NCI-H187 treated with DMSO at 0.1 percent for 48 hours (cell line): ENCODE results near the gene AGBL5.

ENCODE experiments used
- DNase-seq: peaks from one replicate; lab custom pipeline; 2025; lab: John Stamatoyannopoulos, UW

The AGBL5 gene

DNA sequence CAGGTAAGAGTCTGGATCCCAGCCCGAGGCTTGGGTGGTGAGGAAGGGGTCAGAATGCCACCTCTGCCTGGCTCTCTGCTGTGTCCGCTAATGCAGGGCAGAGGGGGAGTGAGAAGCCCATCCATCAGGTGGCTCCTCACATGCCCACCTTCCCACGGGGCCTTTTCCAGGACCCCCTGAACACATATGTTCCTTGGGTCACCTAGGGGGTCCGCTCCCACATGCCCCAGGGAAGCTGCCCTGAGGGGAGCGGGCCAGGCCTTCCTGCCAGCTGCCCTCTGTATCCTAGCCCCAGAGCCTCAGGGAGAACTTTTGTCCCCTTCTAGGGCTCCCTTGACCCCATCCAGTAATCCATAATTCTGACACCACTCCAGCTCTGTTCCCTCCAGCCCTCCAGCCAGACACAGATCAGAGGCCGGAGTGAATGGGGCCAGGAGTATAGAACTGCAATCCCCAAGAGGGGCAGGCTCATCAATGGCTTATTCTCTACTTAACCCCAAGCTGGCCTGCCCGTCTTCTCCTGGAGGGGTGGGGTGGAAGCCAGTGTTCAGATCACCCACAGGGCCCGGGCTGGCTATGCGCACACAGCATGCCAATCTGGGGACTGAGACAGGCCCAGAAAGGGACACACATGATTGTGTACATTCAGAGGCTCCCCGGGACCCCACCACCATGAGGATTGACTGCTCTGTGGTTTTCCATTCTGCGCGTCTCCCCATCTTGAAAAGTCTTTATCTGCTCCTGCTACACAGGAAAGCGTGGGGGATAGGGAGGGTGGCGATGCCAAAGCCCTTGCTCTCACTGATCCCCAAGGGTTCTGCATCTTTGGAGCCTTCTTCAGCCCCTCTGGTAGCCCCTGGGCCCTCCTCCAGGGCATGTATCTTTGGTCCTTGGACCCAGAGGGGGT, 28.0 kb downstream of the AGBL5 start:
- no peak for DNase-seq

GRCh38 chr2:27080140-27080469, 28.6 kb downstream of the AGBL5 start:
- DNase-seq: no peak

- no peak for DNase-seq
These were observed 29.1 kb downstream of the AGBL5 start for GRCh38 chr2:27080603-27080936.

GRCh38 chr2:27081984-27082772, 30.7 kb downstream of the AGBL5 start:
- DNase-seq: no peak

- no peak for DNase-seq
These were observed 31.4 kb downstream of the AGBL5 start for GRCh38 chr2:27082773-27083409.

DNA sequence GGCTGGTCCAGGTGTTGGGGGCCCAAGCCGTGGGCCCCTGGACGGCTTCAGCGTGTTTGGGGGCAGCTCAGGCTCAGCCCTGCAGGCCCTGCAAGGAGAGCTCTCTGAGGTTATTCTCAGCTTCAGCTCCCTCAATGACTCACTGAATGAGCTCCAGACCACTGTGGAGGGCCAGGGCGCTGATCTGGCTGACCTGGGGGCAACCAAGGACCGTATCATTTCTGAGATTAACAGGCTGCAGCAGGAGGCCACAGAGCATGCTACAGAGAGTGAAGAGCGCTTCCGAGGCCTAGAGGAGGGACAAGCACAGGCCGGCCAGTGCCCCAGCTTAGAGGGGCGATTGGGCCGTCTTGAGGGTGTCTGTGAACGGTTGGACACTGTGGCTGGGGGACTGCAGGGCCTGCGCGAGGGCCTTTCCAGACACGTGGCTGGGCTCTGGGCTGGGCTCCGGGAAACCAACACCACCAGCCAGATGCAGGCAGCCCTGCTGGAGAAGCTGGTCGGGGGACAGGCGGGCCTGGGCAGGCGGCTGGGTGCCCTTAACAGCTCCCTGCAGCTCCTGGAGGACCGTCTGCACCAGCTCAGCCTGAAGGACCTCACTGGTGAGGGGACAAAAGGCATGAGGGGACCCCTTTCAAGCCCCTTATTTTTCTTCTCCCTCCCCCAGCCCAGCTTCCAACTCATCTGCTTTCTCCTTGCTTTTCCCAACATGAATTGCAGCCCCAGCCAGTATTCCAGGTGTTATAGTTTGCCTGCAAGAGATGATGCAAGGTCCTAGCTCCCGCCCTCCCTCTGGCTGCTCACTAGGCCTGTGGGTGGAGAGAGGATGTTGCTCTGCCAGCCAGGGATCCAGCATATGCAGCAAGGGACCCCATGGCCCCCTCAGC, 32.2 kb downstream of the AGBL5 start:
- no peak for DNase-seq

DNA sequence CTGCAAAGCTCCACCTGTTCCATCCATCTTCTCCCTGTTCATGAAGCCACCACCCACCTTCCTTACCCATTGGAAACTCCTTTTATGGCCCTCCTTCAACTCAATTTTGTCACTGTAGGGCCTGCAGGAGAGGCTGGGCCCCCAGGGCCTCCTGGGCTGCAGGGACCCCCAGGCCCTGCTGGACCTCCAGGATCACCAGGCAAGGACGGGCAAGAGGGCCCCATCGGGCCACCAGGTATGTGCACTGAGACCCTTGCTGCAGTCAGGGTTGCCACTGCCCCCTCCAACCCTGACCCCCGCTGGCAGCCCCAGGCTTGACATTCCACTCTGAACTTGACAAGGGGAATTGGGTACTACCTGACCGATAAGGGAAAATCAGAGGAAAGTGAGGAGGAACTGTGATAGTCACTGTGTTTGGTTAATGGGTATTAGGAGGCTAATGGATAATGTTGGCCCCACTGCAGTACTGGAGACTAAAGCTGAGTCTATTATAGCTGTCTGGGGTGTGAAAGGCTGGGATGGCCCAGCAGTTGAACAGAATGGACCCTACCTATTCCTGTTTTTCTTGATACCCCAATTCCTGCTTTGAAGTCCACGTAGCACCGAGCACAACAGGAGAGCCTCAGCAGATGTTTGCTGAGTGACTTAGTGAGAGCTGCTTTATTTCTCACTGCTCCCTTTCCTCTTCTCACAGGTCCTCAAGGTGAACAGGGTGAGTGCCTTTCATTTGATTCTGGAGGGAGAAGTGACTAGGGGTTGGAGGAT, 33.0 kb downstream of the AGBL5 start:
- DNase-seq: no peak

GRCh38 chr2:27085062-27085672, 33.7 kb downstream of the AGBL5 start:
- no peak for DNase-seq

GRCh38 chr2:27085673-27086089, 34.2 kb downstream of the AGBL5 start:
- no peak for DNase-seq

GRCh38 chr2:27086090-27086723, 34.7 kb downstream of the AGBL5 start:
- DNase-seq: peak; percentile 58

- no peak for DNase-seq
These were observed 35.5 kb downstream of the AGBL5 start, which contains the start of gene KHK for GRCh38 chr2:27086724-27087593. Gene KHK (plus strand): TSS chr2:27086772. CDS start chr2:27087260, 488 bp downstream.

DNA sequence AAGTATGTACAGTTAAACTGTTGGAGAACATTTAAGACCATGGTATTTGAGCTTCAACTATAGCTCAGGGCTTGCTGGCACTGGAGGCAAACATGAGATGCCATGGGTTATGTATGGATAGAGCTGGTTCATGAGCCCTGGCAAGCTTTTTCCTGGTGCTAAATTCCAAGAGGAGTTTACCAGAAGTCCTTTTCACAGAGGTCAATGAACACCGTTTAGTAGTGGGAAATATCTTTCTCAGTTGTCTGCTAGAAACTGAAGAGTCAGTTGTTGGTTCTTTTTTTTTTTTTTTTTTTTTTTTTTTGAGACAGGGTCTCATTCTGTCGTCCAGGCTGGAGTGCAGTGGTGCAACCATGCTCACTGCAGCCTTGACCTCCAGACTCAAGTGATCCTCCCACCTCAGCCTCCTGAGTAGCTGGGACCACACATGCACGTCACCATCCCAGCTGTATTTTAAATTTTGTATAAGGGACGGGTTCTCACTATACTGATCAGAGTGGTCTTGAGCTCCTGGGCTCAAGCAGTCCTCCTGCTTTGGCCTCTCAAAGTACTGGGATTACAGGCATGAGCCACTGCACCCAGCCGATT, 36.4 kb downstream of the AGBL5 start:
- no peak for DNase-seq

DNA sequence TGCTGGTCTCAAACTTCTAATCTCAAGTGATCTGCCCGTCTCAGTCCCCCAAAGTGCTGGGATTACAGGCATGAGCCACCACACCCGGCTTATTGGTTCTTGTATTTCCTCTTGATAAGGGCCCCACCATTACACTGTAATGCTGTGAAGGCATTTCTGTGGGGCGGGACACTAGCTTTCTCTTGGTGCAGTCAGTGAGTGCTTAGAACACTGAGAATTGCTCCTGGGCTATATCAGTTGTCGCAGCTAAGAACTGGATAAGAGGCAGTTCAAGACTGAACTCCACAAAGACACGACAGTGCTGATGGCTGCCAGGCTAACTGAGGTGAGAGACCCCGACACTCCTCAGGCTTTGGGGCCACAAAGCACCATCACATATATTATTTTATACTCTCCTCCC, 37.2 kb downstream of the AGBL5 start:
- DNase-seq: no peak

DNA sequence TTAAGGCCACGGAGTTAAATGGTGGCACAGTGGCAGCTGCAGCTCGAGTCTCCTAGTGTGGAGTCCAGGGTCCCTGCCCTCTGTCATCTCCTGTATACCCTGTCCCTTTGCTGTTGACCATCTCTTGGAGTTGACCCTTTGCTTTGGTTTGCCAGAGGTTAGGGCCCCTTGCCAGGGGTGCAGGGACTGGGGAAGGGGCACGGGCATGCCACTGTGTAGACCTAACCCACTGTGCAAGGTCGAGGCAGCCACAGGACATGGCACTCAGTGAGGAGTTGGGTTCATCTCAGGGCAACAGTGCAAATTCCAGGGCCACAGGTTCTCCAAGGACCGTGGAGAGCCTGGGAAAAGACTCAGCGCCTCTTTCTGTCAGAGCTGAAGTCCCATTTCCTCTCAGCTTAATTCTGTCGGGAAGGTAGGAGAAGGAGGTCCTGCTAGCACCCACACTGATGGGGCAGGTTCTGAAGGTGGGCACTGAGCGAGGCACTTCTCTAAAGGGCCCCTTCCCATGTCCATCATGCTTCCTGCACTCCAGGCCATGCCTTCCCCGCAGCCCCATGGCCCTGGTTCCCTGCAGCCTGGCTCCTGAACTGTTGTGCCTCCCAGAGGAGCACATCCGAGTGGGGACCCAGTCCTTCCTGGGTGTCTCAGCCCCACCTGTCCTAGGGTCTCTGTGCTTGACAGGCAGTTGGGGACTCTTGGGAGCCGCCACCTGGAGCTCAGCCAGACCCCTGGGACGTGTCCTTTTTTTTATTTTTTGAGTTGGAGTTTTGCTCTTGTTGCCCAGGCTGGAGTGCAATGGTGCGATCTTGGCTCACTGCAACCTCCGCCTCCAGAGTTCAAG, 37.9 kb downstream of the AGBL5 start:
- DNase-seq: no peak

- no peak for DNase-seq
These were observed 40.6 kb downstream of the AGBL5 start for GRCh38 chr2:27091746-27092695.

GRCh38 chr2:27092696-27093429, 41.4 kb downstream of the AGBL5 start:
- DNase-seq: no peak
